Endothelial cell of umbilical vein (primary cell): Measurements from ENCODE around the gene TAF3. TPM values are rescaled to one million over a fixed set of nuclear protein-coding genes. Genes with fewer than 3 reads are reported as not detected.

Experiments
- BruUV-seq: library from RNA; stranded (reverse); fragments of 400-500 nt; replicated peaks from 2 replicates; lab custom pipeline; 2021; lab: Mats Ljungman, UMichigan
- CTCF ChIA-PET: fragments of 300-600, 350-600 bp; sonication (Branson Sonifier 250); formaldehyde crosslinking; loops from one replicate; lab custom pipeline; 2021; ENCODE audit warnings: antibody characterized with exemption, inconsistent platforms; lab: Charles Lee
- POLR2A ChIA-PET: fragments of 300-600, 350-600 bp; sonication (Branson Sonifier 250); formaldehyde crosslinking; loops from one replicate; lab custom pipeline; 2021; ENCODE audit warnings: antibody characterized with exemption, inconsistent platforms; lab: Charles Lee
- DNase-seq: peaks from one replicate; pipeline ENCODE4 v3.0.0-alpha.2; 2011; ENCODE audit warnings: low read depth, low spot score
- FAIRE-seq: peaks from 2 replicates; lab custom pipeline; 2011; peaks lifted over from hg19 to GRCh38; lab: Jason Lieb, UNC
- H2AFZ ChIP-seq: 2 replicates; pipeline ENCODE4 v1.6.0; 2012; ENCODE audit warnings: low read depth, low read length, control low read depth, inconsistent platforms
- H3K27ac ChIP-seq: 2 replicates; pipeline ENCODE4 v1.5.1; 2011; ENCODE audit warnings: low read depth, mild to moderate bottlenecking, control low read depth, low read length, moderate library complexity; ENCODE audit not compliant: insufficient read depth
- H3K27me3 ChIP-seq, 2 experiments: 2 replicates each; pipeline versions ENCODE4 v1.6.0 to v1.6.1; 2011; ENCODE audit warnings: low read length in 2 of 2, mixed read lengths in 1 of 2; ENCODE audit not compliant: control insufficient read depth in 2 of 2, insufficient read depth in 2 of 2
- H3K36me3 ChIP-seq, 2 experiments: 2 replicates in 1 of 2; 3 replicates in 1 of 2; pipeline ENCODE4 v1.5.1; 2011; ENCODE audit warnings: low read length in 2 of 2, mild to moderate bottlenecking in 1 of 2, moderate library complexity in 1 of 2; ENCODE audit not compliant: control insufficient read depth in 2 of 2, insufficient read depth in 2 of 2; ENCODE audit errors: extremely low read depth in 1 of 2
- H3K4me1 ChIP-seq: 3 replicates; pipeline ENCODE4 v1.5.1; 2011; ENCODE audit warnings: mild to moderate bottlenecking, low read length; ENCODE audit not compliant: control insufficient read depth, insufficient read depth; ENCODE audit errors: extremely low read depth
- H3K4me2 ChIP-seq: 2 replicates; pipeline ENCODE4 v1.6.1; 2011; ENCODE audit warnings: low read length, control low read depth, mixed read lengths; ENCODE audit not compliant: insufficient read depth
- H3K4me3 ChIP-seq, 3 experiments: fragments of 200-600 bp in 1 of 3; sonication (generic), shearing (Covaris generic) in 1 of 3; replicated peaks in 1 of 3; 2 replicates each; pipeline ENCODE4 v1.5.1; 2011 to 2016; ENCODE audit warnings: control low read depth in 3 of 3, low read length in 3 of 3, mild to moderate bottlenecking in 2 of 3, inconsistent platforms in 1 of 3, low read depth in 1 of 3, moderate library complexity in 1 of 3; ENCODE audit not compliant: insufficient read depth in 1 of 3
- H3K79me2 ChIP-seq: 2 replicates; pipeline ENCODE4 v1.6.0; 2012; ENCODE audit warnings: low read length, inconsistent platforms; ENCODE audit not compliant: control insufficient read depth, insufficient read depth
- H3K9ac ChIP-seq: replicated peaks from 2 replicates; pipeline ENCODE3; 2011; ENCODE audit warnings: low read length, control low read depth; ENCODE audit not compliant: insufficient read depth; ENCODE audit errors: extremely low read depth
- H3K9me1 ChIP-seq: replicated peaks from 3 replicates; pipeline ENCODE4 v1.6.0; 2011; ENCODE audit warnings: mild to moderate bottlenecking, low read length; ENCODE audit not compliant: control insufficient read depth, insufficient read depth; ENCODE audit errors: extremely low read depth
- H3K9me3 ChIP-seq: replicated peaks from 2 replicates; pipeline ENCODE4 v1.5.1; 2012; ENCODE audit warnings: low read length, inconsistent platforms; ENCODE audit not compliant: control insufficient read depth, insufficient read depth
- H4K20me1 ChIP-seq: replicated peaks from 2 replicates; pipeline ENCODE3; 2011; ENCODE audit warnings: mild to moderate bottlenecking, low read length; ENCODE audit not compliant: control insufficient read depth, insufficient read depth; ENCODE audit errors: extremely low read depth
- CTCF ChIP-seq, 2 donors: IDR thresholded peaks; 1 replicate in 1 of 2; 2 replicates in 1 of 2; pipeline ENCODE4 v1.5.1; 2011; ENCODE audit warnings: low read length in 2 of 2, mild to moderate bottlenecking in 2 of 2, moderate library complexity in 2 of 2, control low read depth in 1 of 2, inconsistent platforms in 1 of 2, low read depth in 1 of 2; ENCODE audit not compliant: insufficient read depth in 1 of 2; ENCODE audit errors: extremely low read depth in 1 of 2
- GATA2 ChIP-seq: IDR thresholded peaks from 2 replicates; pipeline ENCODE4 v1.7.0; 2011; ENCODE audit warnings: low read depth, mild to moderate bottlenecking, moderate library complexity, mixed read lengths, low read length; ENCODE audit not compliant: insufficient read length, insufficient read depth
- JUN ChIP-seq: IDR thresholded peaks from 2 replicates; pipeline ENCODE4 v1.6.1; 2011; ENCODE audit warnings: borderline replicate concordance, low read depth; ENCODE audit not compliant: insufficient read length, insufficient read depth
- MAX ChIP-seq: IDR thresholded peaks from 2 replicates; pipeline ENCODE4 v1.6.1; 2011; ENCODE audit not compliant: insufficient read depth, insufficient read length
- MYC ChIP-seq: IDR thresholded peaks from one replicate; pipeline ENCODE4 v1.6.1; 2011; ENCODE audit warnings: mild to moderate bottlenecking, low read depth, low read length
- POLR2A ChIP-seq: IDR thresholded peaks from 2 replicates; pipeline ENCODE4 v1.6.1; 2012; ENCODE audit warnings: low read depth, mild to moderate bottlenecking, control low read depth, low read length
- POLR2AphosphoS5 ChIP-seq: IDR thresholded peaks from 2 replicates; pipeline ENCODE4 v1.6.1; 2012; ENCODE audit warnings: low read depth, mild to moderate bottlenecking, control low read depth, low read length, moderate library complexity; ENCODE audit not compliant: insufficient read depth
- dilution Hi-C: fragments of 300-500 bp; cut with MboI; formaldehyde crosslinking; loops from one replicate; pipeline ENCODE4 v1.15.0; 2019; ENCODE audit warnings: low sequenced_read_pairs; ENCODE audit not compliant: extremely low pct_ligation_motif_present
- intact Hi-C: fragments of 100-400 bp; cut with micrococcal nuclease; formaldehyde crosslinking; loops from one replicate; pipeline ENCODE4 v1.10.0; 2022
- polyA plus RNA-seq, 4 experiments: library from polyadenylated mRNA; depleted of rRNA in 3 of 4; stranded (reverse) in 3 of 4; unstranded in 1 of 4; fragments of >200 nt; gene quantifications; 2 replicates each; pipeline versions ENCODE4 v1.2.1 to v1.2.3, GENCODE V29; 2011 to 2012; ENCODE audit warnings: missing spikeins in 1 of 4
- total RNA-seq: library from RNA; stranded (reverse); gene quantifications from 2 replicates; pipeline ENCODE4 v1.2.3, GENCODE V29; 2021

The TAF3 gene
- total and polyA plus RNA-seq, 2 donors (not counting 3 experiments of a cell fraction or from before 2014, with no cell fraction given), result 2.4 to 10.5 TPM

- no TSS peak for BruUV-seq
- peaks cover 49% of the 10 kb centered on the region for H3K4me1 ChIP-seq
- H3K27ac ChIP-seq, result peak overlapping the region; percentile 66
- no peaks in the 10 kb centered on the region for H3K36me3 ChIP-seq
- intact Hi-C loops, result no loop called here
- POLR2A ChIA-PET, result no interaction called here
- DNase-seq (no peak), FAIRE-seq (no peak)
- dilution Hi-C loops, result no loop called here
- no peaks in the 10 kb centered on the region for H4K20me1 ChIP-seq
- H3K4me2 ChIP-seq, result peak overlapping the region; percentile 82
- H3K79me2 ChIP-seq, result peaks cover 2% of the 10 kb centered on the region
- H3K9ac ChIP-seq, result no peak overlapping the region
- CTCF ChIA-PET, result interaction anchor here (0.6 to 2.8 kb wide), 8 partner anchors 13 to 100 kb away, joined by 3 to 14 read pairs (median 4); no protein-coding TSS in a partner anchor
- H3K27me3 ChIP-seq, result no peaks in the 10 kb centered on the region
- no peaks in the 10 kb centered on the region for H3K9me3 ChIP-seq
- no peak overlapping the region for H2AFZ ChIP-seq
- no peak overlapping the region for H3K4me3 ChIP-seq
- H3K9me1 ChIP-seq, result no peaks in the 10 kb centered on the region
- no peak for TF ChIP-seq POLR2A
- no peak for TF ChIP-seq MAX
- no peak for TF ChIP-seq POLR2AphosphoS5
- TF ChIP-seq CTCF (IDR thresholded peaks at IDR 0.05; ENCODE audit: extremely low read depth in 1 of 2, insufficient read depth in 1 of 2, low read depth in 1 of 2, low read length in 2 of 2), result no peak
- no peak for TF ChIP-seq GATA2
- TF ChIP-seq MYC, result no peak
- TF ChIP-seq JUN, result no peak
Observed at GRCh38 chr10:7972367-7972766, 154.1 kb downstream of the TAF3 start.
